OCI-LY1 (cell line): ENCODE measurements around the gene OR52I1.

Experiments used
- H2AFZ ChIP-seq: fragments of 200-600 bp; sonication (generic), shearing (Covaris generic); 2 replicates; pipeline ENCODE4 v1.6.0; 2014; ENCODE audit warnings: antibody characterized with exemption, mild to moderate bottlenecking, low read length
- H3F3A ChIP-seq: fragments of 200-600 bp; sonication (generic), shearing (Covaris generic); 2 replicates; pipeline ENCODE4 v1.6.0; 2014; ENCODE audit warnings: mild to moderate bottlenecking, antibody characterized with exemption, low read length, moderate library complexity; ENCODE audit not compliant: insufficient read depth
- H3K27ac ChIP-seq: fragments of 200-600 bp; sonication (generic); 2 replicates; pipeline ENCODE4 v1.5.1; 2014; ENCODE audit warnings: low read length, mixed run types, mild to moderate bottlenecking, low read depth; ENCODE audit not compliant: poor library complexity, severe bottlenecking
- H3K27me3 ChIP-seq: fragments of 200-600 bp; sonication (generic); 2 replicates; pipeline ENCODE4 v1.6.0; 2014; ENCODE audit warnings: antibody characterized with exemption, mild to moderate bottlenecking, low read length, moderate library complexity; ENCODE audit not compliant: insufficient read depth
- H3K36me3 ChIP-seq: fragments of 200-600 bp; sonication (generic); 2 replicates; pipeline ENCODE4 v1.6.1; 2014; ENCODE audit warnings: mild to moderate bottlenecking, antibody characterized with exemption, low read length, moderate library complexity, mixed read lengths; ENCODE audit not compliant: insufficient read depth
- H3K4me1 ChIP-seq: fragments of 200-600 bp; sonication (generic); 2 replicates; pipeline ENCODE4 v1.5.1; 2014; ENCODE audit warnings: mild to moderate bottlenecking, low read length, moderate library complexity; ENCODE audit not compliant: insufficient read depth, severe bottlenecking
- H3K4me2 ChIP-seq: fragments of 200-600 bp; sonication (generic), shearing (Covaris generic); 2 replicates; pipeline ENCODE4 v1.6.1; 2014; ENCODE audit warnings: low read length
- H3K4me3 ChIP-seq: fragments of 200-600 bp; sonication (generic); 2 replicates; pipeline ENCODE4 v1.5.1; 2014; ENCODE audit warnings: low read length, low read depth, mild to moderate bottlenecking, mixed read lengths; ENCODE audit not compliant: poor library complexity, severe bottlenecking
- H3K79me2 ChIP-seq: fragments of 200-600 bp; shearing (Covaris generic); 2 replicates; pipeline ENCODE4 v1.6.1; 2016; ENCODE audit warnings: mixed run types, low read length, mixed read lengths; ENCODE audit not compliant: insufficient read depth
- H3K9ac ChIP-seq: fragments of 200-600 bp; sonication (generic), shearing (Covaris generic); 2 replicates; pipeline ENCODE4 v1.6.1; 2014; ENCODE audit warnings: mild to moderate bottlenecking, low read length, mixed read lengths
- H3K9me2 ChIP-seq: fragments of 200-600 bp; sonication (generic), shearing (Covaris generic); 2 replicates; pipeline ENCODE4 v1.6.1; 2014; ENCODE audit warnings: low read depth, mild to moderate bottlenecking, low read length, mixed read lengths
- H3K9me3 ChIP-seq: fragments of 200-600 bp; shearing (Covaris generic); 2 replicates; pipeline ENCODE4 v1.6.1; 2014; ENCODE audit warnings: low read length, mixed read lengths
- H4K20me1 ChIP-seq: fragments of 200-600 bp; sonication (generic), shearing (Covaris generic); 2 replicates; pipeline ENCODE4 v1.6.0; 2016; ENCODE audit warnings: mild to moderate bottlenecking, low read length; ENCODE audit not compliant: insufficient read depth
- CTCF ChIP-seq: fragments of 200-600 bp; sonication (generic), shearing (Covaris generic); IDR thresholded peaks from 2 replicates; pipeline ENCODE4 v1.5.1; 2017; ENCODE audit warnings: mild to moderate bottlenecking, antibody characterized with exemption, low read length, moderate library complexity, mixed read lengths
- EZH2 ChIP-seq: fragments of 200-600 bp; sonication (generic), shearing (Covaris generic); IDR thresholded peaks from 2 replicates; pipeline ENCODE4 v1.8.0; 2017; ENCODE audit warnings: borderline replicate concordance, mixed run types, mild to moderate bottlenecking, antibody characterized with exemption, low read length, moderate library complexity, mixed read lengths

Gene OR52I1

GRCh38 chr11:4619514-4619913 lies 25.7 kb downstream of the OR52I1 start:
- Histone ChIP-seq H3K4me2 (no peak overlapping the region), H3K4me3 (no peak overlapping the region), H3K9me2 (no peaks in the 10 kb centered on the region), H3K4me1 (no peaks in the 10 kb centered on the region), H3K79me2 (no peaks in the 10 kb centered on the region), H4K20me1 (no peaks in the 10 kb centered on the region), H2AFZ (no peak overlapping the region), H3K27ac (no peak overlapping the region), H3F3A (no peaks in the 10 kb centered on the region), H3K9ac (no peak overlapping the region), H3K9me3 (no peaks in the 10 kb centered on the region), H3K36me3 (no peaks in the 10 kb centered on the region), H3K27me3 (no peaks in the 10 kb centered on the region)
- no peak for TF ChIP-seq CTCF
- TF ChIP-seq EZH2 = no peak

GRCh38 chr11:4626207-4627099 lies 32.6 kb downstream of the OR52I1 start:
- H2AFZ ChIP-seq = no peak overlapping the region
- H3K9ac ChIP-seq = no peak overlapping the region
- H3K4me2 ChIP-seq = no peak overlapping the region
- TF ChIP-seq EZH2 = no peak
- TF ChIP-seq CTCF = peak; percentile 74
- no peak overlapping the region for H3K27ac ChIP-seq
- H3K36me3 ChIP-seq = no peaks in the 10 kb centered on the region
- H3F3A ChIP-seq = no peaks in the 10 kb centered on the region
- no peaks in the 10 kb centered on the region for H3K9me2 ChIP-seq
- no peaks in the 10 kb centered on the region; the same call in 1 of the 2 replicates for H3K9me3 ChIP-seq
- no peaks in the 10 kb centered on the region for H4K20me1 ChIP-seq
- H3K4me3 ChIP-seq = no peak overlapping the region
- no peaks in the 10 kb centered on the region for H3K79me2 ChIP-seq
- no peaks in the 10 kb centered on the region for H3K27me3 ChIP-seq
- no peaks in the 10 kb centered on the region for H3K4me1 ChIP-seq

- Histone ChIP-seq H3K4me2 (no peak overlapping the region), H3K36me3 (no peaks in the 10 kb centered on the region), H4K20me1 (no peaks in the 10 kb centered on the region), H3K27me3 (no peaks in the 10 kb centered on the region), H3K9ac (no peak overlapping the region), H3K4me3 (no peak overlapping the region), H3F3A (no peaks in the 10 kb centered on the region), H2AFZ (no peak overlapping the region), H3K9me2 (no peaks in the 10 kb centered on the region), H3K27ac (no peak overlapping the region), H3K79me2 (no peaks in the 10 kb centered on the region), H3K9me3 (no peaks in the 10 kb centered on the region), H3K4me1 (no peaks in the 10 kb centered on the region)
- TF ChIP-seq EZH2 = no peak
- TF ChIP-seq CTCF = no peak
These were observed 42.3 kb downstream of the OR52I1 start for GRCh38 chr11:4636136-4636535.
